ENCODE measurements around the gene MKI67. TPM values are rescaled to one million over a fixed set of nuclear protein-coding genes. Genes with fewer than 3 reads are reported as not detected.
"Not testable (repeated sequence)": the region's sequence is repeated elsewhere in the genome, so short reads cannot be mapped to it uniquely, and the experiment has no call there.

The MKI67 gene
- polyA plus RNA-seq, 6 donors from 2014 or later: not detected

DNA sequence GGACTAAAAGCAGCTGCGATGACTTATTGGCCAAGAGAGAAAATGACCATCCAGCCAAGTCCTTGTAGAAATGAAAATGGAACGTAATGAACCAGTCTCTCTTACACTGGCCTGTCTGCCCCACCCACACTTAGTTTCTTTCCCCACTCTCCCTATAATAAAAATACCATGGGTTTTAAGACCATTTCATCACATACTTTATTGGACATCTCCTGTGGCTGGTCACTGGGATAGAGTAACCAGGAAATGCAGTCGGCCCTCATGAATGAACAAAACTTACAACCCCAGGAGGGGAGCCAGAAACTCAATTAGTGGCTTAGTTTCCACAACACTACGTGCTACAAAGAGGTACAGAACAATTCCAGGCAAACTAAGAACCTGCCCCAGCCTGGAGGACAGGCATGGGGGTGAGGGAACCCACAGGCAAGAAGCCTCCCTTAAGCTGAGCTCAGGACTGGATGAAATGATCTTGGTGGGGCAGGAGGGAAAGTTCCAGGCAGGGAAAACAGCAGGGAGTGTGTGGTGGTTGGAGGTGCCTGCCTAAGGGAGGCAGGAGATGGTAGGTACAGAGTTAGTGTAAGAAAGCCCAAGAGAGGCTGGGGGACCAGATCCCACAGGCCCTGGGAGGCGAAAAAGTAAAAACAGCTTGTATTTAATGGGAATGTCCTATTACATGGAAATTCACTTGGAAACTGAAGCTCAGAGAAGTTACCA, 29.6 kb downstream of the MKI67 start:
- DNase-seq: no peak
- Mint-ChIP-seq H3K27me3 (no peaks in the 10 kb centered on the region), H3K27ac (peak overlapping the region in 3 of 6 donors; percentile 56 to 93 (median 69)), H3K9me3 (no peaks in the 10 kb centered on the region), H3K4me3 (no peak overlapping the region), H3K36me3 (no peaks in the 10 kb centered on the region), H3K4me1 (peaks cover 0 to 9% (median 0%) of the 10 kb centered on the region in 3 donors)
- no peak for ATAC-seq (ENCODE audit: low read depth in 2 of 2)

DNA sequence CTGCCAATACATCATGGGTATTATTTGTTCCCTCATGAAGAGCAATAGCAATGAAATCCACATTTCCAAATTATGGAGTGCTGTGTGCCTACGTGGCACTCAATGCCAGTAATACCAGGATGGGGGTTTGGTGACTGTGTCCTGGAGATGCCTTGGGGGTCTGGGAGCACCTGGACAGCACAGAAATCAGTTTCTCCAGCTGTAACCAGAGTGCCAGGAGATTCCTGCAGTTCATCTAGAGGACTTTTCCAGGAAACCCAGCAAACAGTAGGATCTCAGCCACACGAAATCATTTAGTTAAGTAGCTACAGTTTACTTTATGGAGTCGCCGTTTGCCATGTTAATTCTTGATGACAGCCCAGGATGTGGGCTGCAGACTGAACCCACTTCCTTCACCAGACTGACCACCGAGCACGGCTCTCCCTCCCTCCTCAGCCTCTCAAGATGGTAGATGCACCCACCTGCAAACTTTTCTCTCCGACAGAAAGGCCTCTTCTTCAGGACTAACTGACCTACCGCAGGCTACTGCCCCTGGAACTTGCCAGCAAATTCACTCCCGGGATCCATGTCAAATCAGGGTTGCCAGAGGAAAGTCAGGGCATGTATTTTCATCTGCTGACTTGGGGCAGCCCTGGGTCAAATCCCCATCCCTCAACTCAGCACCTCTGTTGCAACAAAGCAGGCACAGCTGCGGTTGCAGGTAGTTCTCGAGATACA, 30.3 kb downstream of the MKI67 start:
- Mint-ChIP-seq H3K27ac (peak overlapping the region in 1 of 6 donors; percentile 56), H3K9me3 (no peaks in the 10 kb centered on the region), H3K4me3 (peak overlapping the region in 1 of 8 donors; percentile 51), H3K36me3 (no peaks in the 10 kb centered on the region), H3K27me3 (no peaks in the 10 kb centered on the region), H3K4me1 (peaks cover 0 to 9% (median 0%) of the 10 kb centered on the region in 3 donors)
- ATAC-seq (ENCODE audit: low read depth in 2 of 2) (no peak), DNase-seq (no peak)

DNA sequence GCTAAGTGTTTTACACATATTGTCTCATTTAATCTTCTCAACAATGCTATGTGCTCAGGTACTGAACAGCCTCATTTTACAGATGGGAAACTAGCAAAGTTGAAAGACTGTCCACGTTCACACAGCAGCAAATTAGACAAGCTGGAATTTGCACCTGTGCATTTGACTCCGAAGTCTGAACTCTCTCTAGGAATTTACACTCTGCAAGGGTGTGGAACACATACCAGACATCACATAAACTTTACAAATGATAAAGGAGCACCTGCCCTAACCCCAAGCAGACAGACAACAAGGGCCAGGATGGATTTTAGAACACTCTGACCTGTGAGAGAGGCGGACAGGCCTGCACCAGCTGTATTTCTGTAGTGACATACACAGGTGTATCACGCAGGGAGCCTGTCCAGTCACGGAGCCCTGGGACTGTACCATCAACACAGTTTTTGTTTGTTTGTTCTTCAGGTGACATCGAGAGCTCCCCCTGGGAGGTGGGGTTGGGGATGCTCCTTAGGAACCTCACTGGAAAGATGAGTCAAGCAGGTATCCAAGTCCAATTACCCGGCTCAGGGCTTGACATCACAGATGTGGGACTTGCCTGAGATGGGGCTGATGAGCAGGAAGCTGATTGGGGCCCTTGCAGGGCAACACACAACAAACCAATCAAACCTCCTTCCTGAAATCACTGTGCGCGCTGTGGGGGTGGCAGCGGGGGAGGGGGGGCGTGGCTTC, 31.0 kb downstream of the MKI67 start:
- Mint-ChIP-seq H3K27ac (peak overlapping the region in 1 of 6 donors; percentile 81), H3K27me3 (no peaks in the 10 kb centered on the region), H3K36me3 (no peaks in the 10 kb centered on the region), H3K4me3 (peak overlapping the region in 2 of 8 donors; percentile 21 to 35), H3K9me3 (no peaks in the 10 kb centered on the region), H3K4me1 (peaks cover 0 to 9% (median 0%) of the 10 kb centered on the region in 3 donors)
- ATAC-seq (ENCODE audit: low read depth in 2 of 2) (peak in 1 of 2 donors; percentile 56), DNase-seq (no peak)

DNA sequence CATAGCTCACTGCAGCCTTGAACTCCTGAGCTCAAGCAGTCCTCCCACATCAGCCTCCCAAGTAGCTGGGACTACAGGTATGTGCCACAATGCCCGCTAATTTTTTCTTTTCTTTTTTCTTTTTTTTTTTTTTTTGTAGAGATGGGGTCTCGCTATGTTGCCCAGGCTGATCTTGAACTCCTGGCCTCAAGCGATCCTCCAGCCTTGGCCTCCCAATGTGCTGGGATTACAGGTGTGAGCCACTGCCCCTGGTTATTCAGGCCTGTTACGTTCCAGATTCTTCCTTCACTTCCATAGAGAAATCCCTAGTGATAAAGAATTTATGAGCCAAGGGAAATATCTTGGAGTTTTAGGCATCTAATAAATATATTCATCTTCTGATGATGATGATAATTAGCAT, 31.6 kb downstream of the MKI67 start:
- ATAC-seq (ENCODE audit: low read depth in 2 of 2): not testable (repeated sequence)
- peak overlapping the region in 1 of 6 donors; percentile 19 for H3K27ac Mint-ChIP-seq

DNA sequence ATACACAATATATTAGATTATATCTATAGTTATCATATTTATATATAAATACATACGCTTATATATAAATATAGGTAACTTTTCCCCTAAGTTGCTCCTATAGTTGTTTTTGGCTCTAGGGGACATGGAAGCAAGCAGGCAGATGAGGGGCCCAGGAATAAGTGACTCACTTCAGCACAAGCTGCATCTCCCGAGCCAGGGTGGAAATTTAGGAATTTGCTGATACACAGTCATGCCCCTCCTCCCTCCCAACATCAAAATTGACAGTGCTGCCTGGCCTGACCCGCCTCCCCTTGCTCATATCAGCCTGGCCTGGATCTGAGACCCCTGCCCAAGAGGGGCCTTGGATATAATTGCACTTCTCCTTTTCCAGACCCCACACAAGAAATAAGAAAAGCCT, 33.8 kb downstream of the MKI67 start:
- no peak for ATAC-seq (ENCODE audit: low read depth in 2 of 2)
- Mint-ChIP-seq H3K4me3 (no peak overlapping the region), H3K27me3 (no peaks in the 10 kb centered on the region), H3K9me3 (no peaks in the 10 kb centered on the region), H3K27ac (no peak overlapping the region), H3K36me3 (no peaks in the 10 kb centered on the region), H3K4me1 (peaks cover 0 to 9% (median 0%) of the 10 kb centered on the region in 3 donors)
- no peak for DNase-seq

More for the DNA sequence above, 31.6 kb downstream of the MKI67 start:
- not testable (repeated sequence) for DNase-seq, H3K36me3 Mint-ChIP-seq, H3K4me3 Mint-ChIP-seq, H3K27me3 Mint-ChIP-seq, H3K4me1 Mint-ChIP-seq, H3K9me3 Mint-ChIP-seq

DNA sequence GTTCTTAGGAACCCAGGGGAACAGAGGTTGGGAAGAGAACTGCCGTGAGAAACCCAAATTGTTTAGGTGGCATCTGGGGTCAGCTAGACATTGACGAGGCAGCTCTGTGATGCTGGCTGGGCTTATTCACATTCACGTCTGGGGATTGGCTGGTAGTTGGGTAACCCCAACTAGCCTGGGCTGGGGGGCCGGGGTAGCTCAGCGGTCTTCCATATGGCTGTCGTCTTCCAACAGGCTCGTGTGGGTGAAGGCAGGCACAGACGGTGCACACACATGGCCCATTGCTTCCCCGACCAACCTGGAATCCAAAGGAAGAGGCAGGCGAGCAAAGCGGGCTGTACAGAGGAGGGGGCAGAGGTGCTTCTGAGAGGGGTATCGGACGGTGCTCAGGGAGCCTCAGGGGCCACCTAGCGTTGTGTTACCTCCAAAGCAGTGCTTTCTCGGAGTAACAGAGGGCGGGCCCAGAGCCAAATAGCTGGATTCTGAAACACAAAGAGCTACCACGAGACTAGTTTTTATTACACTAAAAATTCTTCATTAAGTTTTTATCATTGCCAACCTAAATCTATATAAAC, 34.5 kb downstream of the MKI67 start:
- Mint-ChIP-seq H3K27me3 (no peaks in the 10 kb centered on the region), H3K9me3 (no peaks in the 10 kb centered on the region), H3K36me3 (no peaks in the 10 kb centered on the region)

DNA sequence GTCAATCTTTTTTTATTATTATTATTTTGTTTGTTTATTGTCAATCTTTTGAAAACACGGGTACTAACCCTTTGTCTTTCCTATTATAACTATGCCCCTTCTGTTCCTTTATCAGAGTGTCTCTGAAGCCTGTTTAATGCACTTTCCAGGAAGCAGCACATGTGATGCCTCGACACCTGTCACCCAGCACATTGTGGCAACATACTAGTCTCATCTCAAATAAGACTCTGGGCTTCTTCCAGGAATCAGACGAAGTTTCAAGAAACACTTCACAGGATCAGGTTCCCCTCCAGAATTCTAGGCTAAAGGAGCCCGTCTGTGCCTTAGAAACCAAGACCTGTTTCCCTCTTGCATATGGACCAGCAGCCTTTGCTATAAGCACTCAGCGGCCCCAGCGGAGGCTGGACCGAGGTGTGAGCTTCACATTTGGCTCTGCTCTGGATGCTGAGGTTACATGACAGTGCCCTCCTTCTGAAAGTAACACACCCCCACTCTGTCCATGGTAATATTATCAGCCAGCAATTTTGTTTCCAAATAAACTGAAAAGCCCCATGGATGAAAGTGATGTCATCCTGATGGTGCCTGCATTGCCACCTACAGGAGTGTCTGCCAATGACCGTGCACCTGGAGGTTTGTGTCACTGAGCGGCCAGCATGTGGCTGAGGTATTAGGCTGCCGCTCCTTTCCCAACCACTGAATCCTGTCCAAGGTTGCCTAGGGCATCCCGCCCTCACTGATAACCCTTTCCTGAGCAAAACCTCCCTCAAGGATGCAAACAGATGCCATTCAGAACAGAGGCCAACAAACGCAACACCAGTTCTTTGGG, 38.1 kb downstream of the MKI67 start:
- Mint-ChIP-seq H3K27ac (no peak overlapping the region), H3K9me3 (no peaks in the 10 kb centered on the region), H3K27me3 (no peaks in the 10 kb centered on the region), H3K4me1 (peaks cover 0 to 2% (median 0%) of the 10 kb centered on the region in 3 donors), H3K36me3 (peaks cover 7 to 8% of the 10 kb centered on the region in 2 donors), H3K4me3 (no peak overlapping the region)
- DNase-seq: no peak
- ATAC-seq (ENCODE audit: low read depth in 2 of 2): no peak

More for the DNA sequence above, 34.5 kb downstream of the MKI67 start:
- no peak overlapping the region for H3K4me3 Mint-ChIP-seq
- ATAC-seq (ENCODE audit: low read depth in 2 of 2): no peak
- H3K4me1 Mint-ChIP-seq: peaks cover 0 to 9% (median 0%) of the 10 kb centered on the region in 3 donors
- H3K27ac Mint-ChIP-seq: no peak overlapping the region
- no peak for DNase-seq

DNA sequence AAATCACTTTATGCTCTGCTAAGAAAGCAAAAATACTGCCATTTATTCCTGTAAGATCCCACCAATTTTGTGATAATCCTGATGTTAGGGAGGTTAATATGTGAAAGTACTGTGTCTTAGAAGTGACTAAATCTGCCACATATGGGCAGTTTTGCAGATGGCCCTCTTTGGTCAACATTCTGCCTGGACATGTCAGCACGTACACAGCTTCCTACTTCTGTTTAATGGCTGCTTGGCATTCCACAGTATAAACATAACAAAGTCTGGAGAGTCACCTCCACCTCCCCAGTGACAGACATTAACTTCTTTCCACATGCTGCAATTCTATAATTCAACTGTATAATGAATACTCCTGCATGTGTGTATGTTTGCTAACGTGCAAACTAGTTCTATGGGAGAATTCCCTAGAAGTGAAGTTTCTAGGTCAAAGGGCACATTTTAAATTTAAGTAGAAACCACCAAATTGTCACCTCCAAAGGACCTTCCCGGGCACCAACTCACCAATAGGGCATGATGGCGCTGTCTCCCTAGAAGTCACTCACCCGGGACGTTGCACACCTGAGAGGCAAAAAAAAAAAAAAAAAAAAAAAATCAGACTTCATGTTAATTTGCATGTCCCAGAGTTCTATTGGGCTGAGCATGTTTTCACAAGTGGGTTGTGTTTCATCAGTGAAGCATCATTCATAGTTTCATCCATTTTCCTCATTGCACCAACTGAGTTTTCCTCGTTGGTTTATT, 38.9 kb downstream of the MKI67 start:
- Mint-ChIP-seq H3K27ac (no peak overlapping the region), H3K27me3 (no peaks in the 10 kb centered on the region), H3K4me1 (peaks cover 0 to 2% (median 0%) of the 10 kb centered on the region in 3 donors), H3K36me3 (peaks cover 7 to 8% of the 10 kb centered on the region in 2 donors), H3K9me3 (no peaks in the 10 kb centered on the region), H3K4me3 (no peak overlapping the region)
- DNase-seq (no peak), ATAC-seq (ENCODE audit: low read depth in 2 of 2) (no peak)

DNA sequence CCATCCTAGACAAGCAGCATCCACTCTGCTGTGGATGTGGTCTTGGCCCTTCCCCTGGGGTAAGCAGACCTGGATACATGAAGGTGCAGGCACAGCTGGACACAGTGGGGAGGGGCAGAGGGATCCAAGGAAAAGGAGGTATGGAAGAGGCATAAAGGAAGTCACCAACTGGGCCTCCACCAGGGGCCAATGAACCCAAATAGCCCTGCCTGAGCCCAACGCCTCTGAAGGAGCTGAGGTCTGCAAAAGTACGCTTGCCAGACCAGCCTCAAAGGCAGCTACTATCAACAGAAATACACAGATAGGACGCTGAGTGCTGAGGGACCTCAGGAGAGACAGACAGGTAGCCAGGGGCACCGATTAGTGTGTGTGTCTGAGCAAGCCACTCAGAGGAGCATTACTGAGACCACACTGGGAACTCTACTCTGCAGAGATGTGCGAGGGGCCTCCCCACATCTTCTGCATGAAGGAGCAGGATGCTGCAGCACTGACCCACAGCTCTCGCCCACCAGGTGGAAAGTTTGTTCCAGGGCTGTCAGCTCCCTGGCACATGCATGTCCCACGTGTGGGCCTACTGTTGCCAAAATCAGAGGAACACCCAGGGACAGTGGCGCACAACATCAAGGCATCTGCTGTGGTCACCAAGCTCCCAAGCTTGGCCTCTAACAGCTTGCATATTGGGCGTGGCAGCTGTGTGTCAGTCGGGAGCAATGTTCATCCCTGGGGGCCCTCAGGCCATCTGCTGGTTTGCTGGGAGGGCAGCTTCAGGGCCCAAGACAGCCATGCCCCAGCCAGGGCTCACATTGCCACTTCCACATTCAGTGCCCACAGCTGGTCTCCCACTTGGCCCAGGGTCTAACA, 40.0 kb downstream of the MKI67 start:
- Mint-ChIP-seq H3K27ac (peak overlapping the region in 1 of 6 donors; percentile 64), H3K27me3 (no peaks in the 10 kb centered on the region), H3K36me3 (peaks cover 7 to 8% of the 10 kb centered on the region in 2 donors), H3K9me3 (no peaks in the 10 kb centered on the region), H3K4me3 (no peak overlapping the region), H3K4me1 (peaks cover 0 to 2% (median 0%) of the 10 kb centered on the region in 3 donors)
- DNase-seq (no peak), ATAC-seq (ENCODE audit: low read depth in 2 of 2) (no peak)

DNA sequence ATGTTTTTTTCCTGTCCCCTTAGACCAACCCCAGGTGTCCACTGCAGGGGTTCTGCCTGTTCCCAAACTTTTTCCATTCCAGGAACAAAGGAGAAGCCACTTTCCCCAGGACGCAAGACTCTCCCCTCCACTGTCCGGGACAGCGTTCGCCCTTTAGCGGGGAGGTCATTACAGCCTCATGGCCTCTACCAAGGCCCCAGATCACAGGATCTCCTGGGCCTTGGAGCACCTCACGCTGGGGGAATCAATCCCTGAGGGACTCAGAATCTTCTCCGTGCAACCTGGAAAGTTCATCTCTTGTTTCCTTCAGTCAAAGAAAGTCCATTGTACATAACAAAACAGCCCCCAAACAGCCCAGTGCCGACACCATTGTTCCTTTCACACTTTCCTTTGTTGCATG, 41.2 kb downstream of the MKI67 start:
- Mint-ChIP-seq H3K36me3 (peaks cover 7 to 18% of the 10 kb centered on the region in 2 donors), H3K27me3 (no peaks in the 10 kb centered on the region), H3K27ac (no peak overlapping the region), H3K9me3 (no peaks in the 10 kb centered on the region), H3K4me3 (no peak overlapping the region), H3K4me1 (peaks cover 0 to 2% (median 0%) of the 10 kb centered on the region in 3 donors)
- ATAC-seq (ENCODE audit: low read depth in 2 of 2) (no peak), DNase-seq (no peak)

DNA sequence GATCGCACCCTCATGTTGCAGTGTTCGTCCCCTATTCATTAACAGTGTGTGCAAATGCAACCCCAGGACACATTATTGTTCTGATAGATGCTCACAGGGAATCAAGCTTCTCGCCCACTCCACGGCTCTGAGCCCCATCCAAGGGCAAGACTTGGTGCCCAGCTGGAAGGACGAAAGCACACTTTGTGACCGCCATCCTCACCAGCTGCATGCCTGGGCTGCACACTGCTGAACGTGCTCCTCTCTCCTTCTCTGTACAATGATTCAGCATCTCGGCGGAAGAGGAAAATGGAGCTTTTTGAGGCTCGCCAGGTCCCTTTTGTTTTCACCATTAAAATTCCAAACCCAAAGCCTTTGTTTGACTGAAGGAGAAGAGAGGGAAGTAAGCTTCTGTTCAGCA, 41.9 kb downstream of the MKI67 start:
- H3K36me3 Mint-ChIP-seq: peaks cover 10 to 23% of the 10 kb centered on the region in 2 donors
- H3K9me3 Mint-ChIP-seq: no peaks in the 10 kb centered on the region
- ATAC-seq (ENCODE audit: low read depth in 2 of 2) (no peak), DNase-seq (no peak)
- peaks cover 0 to 2% (median 0%) of the 10 kb centered on the region in 3 donors for H3K4me1 Mint-ChIP-seq
- no peak overlapping the region for H3K4me3 Mint-ChIP-seq
- no peaks in the 10 kb centered on the region for H3K27me3 Mint-ChIP-seq
- peak overlapping the region in 1 of 6 donors; percentile 21 for H3K27ac Mint-ChIP-seq

All from naive B cell (primary cell).